Stimulated activated CD8-positive, alpha-beta memory T cell treated with anti-CD3 and anti-CD28 coated beads, Interleukin-15, amount 100 ng/mL, for 1 hour (primary cell): ENCODE results near the gene OLR1.
"Not testable (repeated sequence)": the region's sequence is repeated elsewhere in the genome, so short reads cannot be mapped to it uniquely, and the experiment has no call there.

ENCODE experiments used
- DNase-seq: peaks from one replicate; pipeline ENCODE4 v3.0.0-alpha.2; 2020; ENCODE audit warnings: low read depth

Gene OLR1

GRCh38 chr12:10190558-10191388 is 18.8 kb upstream of the OLR1 start:
- DNase-seq = no peak

- DNase-seq = no peak
These were observed 17.7 kb upstream of the OLR1 start for GRCh38 chr12:10189653-10190052.

- DNase-seq = not testable (repeated sequence)
These were observed 15.0 kb upstream of the OLR1 start for GRCh38 chr12:10186958-10187357.

- DNase-seq = no peak
These were observed 14.4 kb upstream of the OLR1 start for GRCh38 chr12:10186299-10186698.

- no peak for DNase-seq
These were observed 12.4 kb upstream of the OLR1 start for GRCh38 chr12:10184261-10184843.

- DNase-seq = no peak
These were observed 10.6 kb upstream of the OLR1 start for GRCh38 chr12:10182354-10183049.

- DNase-seq = no peak
These were observed 7.8 kb upstream of the OLR1 start for GRCh38 chr12:10179776-10180181.

GRCh38 chr12:10178821-10179220 is 6.9 kb upstream of the OLR1 start, which contains the start of gene TMEM52B:
Gene TMEM52B (plus strand): TSS chr12:10179032. CDS start chr12:10179575, 543 bp downstream.
- DNase-seq = no peak

- DNase-seq = no peak
These were observed 4.1 kb upstream of the OLR1 start for GRCh38 chr12:10175846-10176636.

GRCh38 chr12:10174986-10175614 is 3.2 kb upstream of the OLR1 start:
- no peak for DNase-seq

GRCh38 chr12:10170216-10170615 is 1.7 kb downstream of the OLR1 start:
- DNase-seq = no peak

- no peak for DNase-seq
These were observed 2.8 kb downstream of the OLR1 start for GRCh38 chr12:10169104-10169503.

GRCh38 chr12:10167599-10167998 is 4.3 kb downstream of the OLR1 start:
- DNase-seq = no peak

- no peak for DNase-seq
These were observed 6.5 kb downstream of the OLR1 start for GRCh38 chr12:10165421-10165820.

GRCh38 chr12:10163084-10163483 is 8.8 kb downstream of the OLR1 start:
- DNase-seq = no peak

- DNase-seq = no peak
These were observed 11.1 kb downstream of the OLR1 start for GRCh38 chr12:10160617-10161385.

GRCh38 chr12:10159280-10159679 is 12.7 kb downstream of the OLR1 start:
- no peak for DNase-seq

- DNase-seq = no peak
These were observed 13.5 kb downstream of the OLR1 start for GRCh38 chr12:10158406-10158805.

GRCh38 chr12:10155966-10156365 is 16.0 kb downstream of the OLR1 start:
- DNase-seq = no peak

GRCh38 chr12:10154145-10154496 is 17.8 kb downstream of the OLR1 start:
- no peak for DNase-seq
